Measurements from ENCODE around the gene UQCRC1.

GRCh38 chr3:48596157-48596556 is 13.3 kb downstream of the UQCRC1 start:
- TF ChIP-seq CTCF (IDR thresholded peaks at IDR 0.05) (no peak), POLR2A (IDR thresholded peaks at IDR 0.05) (no peak), EP300 (IDR thresholded peaks at IDR 0.05) (no peak)

Data from tibial nerve (tissue), 4 donors.